ENCODE data around the gene TMEM37.
A peak's percentile ranks its signal among the peaks of the same experiment; 100 is the strongest.
"Not testable (repeated sequence)": the region's sequence is repeated elsewhere in the genome, so short reads cannot be mapped to it uniquely, and the experiment has no call there.

The TMEM37 gene, protein sequence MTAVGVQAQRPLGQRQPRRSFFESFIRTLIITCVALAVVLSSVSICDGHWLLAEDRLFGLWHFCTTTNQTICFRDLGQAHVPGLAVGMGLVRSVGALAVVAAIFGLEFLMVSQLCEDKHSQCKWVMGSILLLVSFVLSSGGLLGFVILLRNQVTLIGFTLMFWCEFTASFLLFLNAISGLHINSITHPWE

DNA sequence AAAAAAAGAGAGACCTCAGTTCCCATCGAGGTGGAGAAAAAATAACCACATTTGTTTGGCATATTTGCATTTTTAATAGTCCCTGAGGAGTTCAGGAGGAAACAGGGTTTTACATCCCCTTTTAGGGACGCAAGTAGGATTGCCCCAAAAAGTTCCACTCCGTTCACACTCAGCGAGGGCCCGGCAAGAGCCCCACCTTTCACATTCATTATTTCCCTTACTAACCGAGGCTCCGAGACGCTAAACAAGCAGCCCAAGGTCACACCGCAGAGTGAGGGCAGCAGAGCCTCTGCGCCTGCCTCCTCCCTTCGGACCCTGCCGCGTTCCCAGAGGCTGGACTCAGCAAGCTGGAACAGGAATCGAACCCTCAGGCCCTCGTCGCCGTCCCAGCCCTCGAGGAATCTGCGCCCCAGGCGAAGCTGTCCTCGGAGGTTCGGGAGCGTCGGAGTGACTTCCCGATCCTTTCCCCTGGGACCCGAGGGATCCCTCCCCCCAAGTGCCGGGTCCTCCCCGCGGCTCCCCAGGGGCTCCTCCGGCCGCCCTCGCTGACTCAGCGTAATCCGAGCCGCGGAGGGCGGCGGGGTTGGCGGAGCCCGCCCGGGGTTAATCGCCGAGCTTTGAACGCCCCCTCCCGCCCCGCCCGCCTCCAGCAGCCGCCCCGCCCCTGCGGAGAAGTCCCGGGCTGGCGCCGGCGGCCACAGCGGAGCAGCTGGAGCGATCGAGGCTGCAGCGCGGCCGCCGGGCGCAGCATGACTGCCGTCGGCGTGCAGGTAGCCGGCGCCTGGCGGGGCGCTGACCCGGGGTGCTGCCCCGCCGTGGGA lies at the start of gene TMEM37:
TMEM37 (plus strand) TSS at position 700 of the 821 bp plus-strand sequence; CDS start at position 750, 50 bp downstream.
- DNase-seq, result peak in 4 of 56 donors; percentile 6 to 53 (median 22)

DNA sequence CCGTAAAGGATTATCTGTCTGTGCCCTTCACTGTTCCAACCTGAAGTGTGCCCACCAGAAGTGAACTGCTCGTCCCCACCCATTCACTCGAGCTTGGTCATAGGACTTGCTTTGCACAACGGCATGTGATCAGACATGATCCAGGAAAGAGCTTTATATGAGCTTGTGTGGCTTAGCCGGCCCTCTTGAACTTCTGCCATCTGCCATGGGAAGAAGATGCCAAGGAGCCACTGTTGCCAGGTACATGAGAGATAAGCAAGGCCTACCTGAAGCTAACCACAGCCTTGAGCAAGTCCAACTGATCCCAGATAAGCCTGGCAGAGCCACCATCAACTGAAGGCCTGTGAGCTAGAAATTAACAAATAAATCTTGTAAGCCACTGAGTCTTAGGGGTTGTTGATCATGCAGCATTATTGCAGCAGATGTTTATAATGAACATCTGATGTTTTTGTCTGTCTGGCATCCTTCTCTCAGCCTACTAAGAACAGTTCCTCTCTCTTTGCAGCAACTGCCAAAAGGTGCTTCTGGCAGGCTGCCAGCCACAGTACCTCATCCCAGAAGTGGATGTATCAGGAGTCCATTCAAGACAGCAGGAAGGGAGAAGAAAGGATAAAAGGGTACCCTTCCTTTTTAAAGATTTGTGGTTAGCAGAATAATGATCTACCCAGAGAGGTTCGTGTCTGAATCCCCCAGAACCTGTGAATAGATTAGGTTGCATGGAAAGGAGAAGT lies 48.1 kb upstream of the TMEM37 start:
- DNase-seq, result no peak

DNA sequence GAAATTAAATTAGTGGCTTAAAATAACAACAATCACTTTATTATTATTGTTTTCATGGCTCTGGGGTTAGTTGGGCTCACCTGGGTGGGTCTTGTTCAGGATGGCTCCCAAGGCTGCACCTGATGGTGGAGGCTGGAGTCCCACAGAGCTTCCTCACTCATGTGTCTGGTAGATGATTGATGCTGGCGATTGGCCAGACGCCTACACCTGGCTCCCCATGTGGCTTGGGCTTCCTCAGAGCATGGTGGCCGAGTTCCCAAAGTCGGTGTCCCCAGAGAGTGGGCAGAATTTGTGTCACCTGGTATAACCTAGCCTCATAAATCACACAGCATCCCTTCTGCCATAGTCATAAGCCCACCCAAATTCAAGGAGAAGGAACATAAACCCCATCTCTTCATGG lies 46.7 kb upstream of the TMEM37 start:
- no peak for DNase-seq

DNA sequence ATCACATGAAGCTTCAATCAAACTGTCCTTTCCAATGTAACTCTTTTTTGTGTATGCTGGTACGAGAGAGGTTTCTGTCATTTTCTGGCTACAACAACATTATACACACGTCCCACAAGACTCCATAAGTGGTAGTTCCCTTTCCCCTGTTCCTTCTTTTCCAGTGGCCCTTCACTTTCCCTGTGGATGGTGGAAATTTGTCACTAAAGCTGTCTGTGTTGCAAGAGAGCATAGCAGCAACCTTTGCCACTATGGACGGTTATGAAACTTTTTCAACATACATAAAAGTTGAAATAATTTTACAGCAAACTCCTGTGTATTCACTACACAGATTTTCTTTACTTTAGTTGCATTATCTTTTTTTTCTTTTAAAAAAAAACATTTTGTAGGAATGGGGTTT lies 46.2 kb upstream of the TMEM37 start:
- no peak for DNase-seq

DNA sequence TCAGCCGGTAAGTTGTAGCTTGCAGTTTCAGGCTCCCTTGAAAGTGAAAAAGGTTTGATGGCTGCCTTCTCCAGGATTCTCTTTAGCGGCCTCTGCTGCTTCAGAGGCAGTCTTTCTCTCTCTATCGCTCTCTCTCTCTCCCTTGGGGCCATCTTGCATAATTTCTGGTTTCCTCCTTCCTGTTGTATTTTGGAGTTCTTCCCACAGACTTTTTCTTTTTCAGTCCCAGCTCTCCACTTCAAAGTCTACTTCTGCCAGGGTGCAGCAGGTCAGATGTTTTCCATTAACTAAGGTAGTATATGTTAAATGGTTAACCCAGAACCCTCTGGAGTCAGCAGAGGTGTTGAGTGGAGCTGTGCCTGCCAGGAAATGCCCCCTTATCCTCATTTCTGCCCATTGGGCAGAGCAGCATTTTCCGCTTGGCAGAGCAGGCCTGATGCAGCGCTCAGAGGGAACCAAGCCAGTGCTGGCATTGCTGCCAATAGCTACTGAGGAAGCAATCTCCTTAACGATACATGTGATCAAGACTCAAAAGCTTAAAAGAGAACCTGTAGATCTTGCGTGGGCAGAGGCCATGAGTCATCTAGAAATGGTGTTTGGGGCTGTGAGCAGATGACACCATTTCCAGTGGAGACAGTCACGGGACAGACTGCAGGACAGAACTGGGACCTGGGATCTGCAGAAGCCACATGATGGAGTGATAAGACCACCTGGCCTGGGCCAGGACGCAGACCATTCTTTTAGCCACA lies 44.1 kb upstream of the TMEM37 start:
- peak in 48 of 56 donors; percentile 7 to 77 (median 43) for DNase-seq

DNA sequence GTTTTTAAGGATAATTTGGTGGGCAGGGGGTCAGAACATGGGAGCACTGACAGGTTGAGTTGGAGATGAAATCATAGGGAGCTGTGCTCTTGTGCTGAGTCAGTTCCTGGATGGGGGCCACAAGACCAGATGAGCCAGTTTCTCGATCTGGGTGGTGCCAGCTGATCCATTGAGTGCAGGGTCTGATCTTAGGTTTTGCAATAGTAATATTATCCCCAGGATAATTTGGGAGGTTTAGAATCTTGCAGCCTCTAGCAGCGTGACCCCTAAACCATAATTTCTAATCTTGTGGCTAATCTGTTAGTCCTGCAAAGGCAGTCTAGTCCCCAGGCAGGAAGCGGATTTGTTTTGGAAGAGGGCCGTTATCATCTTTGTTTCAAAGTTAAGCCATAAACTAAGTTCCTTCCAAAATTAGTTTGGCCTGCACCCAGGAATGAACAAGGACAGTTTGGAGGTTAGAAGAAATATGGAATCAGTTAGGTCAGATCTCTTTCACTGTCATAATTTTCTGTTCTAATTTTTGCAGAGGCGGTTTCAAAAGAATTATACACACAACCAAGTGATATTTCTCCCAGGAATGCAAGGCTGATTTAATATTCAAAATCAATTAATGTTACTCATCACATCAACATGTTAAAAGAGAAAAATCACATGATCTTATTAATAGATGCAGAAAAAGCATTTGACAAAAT lies 41.9 kb upstream of the TMEM37 start:
- DNase-seq, result peak in 1 of 56 donors; percentile 27

DNA sequence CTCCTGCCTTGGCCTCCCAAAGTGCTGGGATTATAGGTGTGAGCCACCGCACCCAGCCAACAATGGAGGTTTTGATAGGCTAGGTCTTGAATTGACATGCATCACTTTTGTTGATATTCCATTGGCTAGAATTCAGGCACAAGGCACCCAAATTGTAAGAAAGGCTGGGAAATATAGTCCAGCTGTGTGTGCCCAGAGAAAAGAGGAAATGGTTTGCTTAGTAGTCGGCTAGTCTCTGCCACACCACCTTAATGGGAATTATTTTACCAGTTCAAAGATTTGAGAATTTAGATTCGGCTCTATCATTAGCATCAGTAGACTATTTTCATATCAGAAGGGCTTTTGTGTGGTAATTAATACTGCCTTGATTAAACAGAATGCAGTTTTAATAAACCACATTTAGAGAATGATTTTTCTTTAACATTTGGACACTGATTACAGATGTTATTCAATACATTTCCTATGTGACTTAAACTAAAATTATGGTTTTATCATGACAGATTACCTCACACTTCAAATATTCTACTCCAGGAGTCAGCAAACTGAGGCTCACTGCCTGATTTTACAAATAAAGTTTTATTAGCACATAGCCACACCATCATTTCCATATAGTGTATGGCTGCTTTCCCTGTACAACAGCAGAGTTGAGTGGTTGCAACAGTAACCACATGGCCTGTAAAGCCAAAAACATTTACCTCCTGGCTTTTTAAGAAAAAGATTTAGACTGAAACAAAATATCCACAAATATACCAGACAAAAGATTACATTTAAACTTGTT lies 37.5 kb upstream of the TMEM37 start:
- DNase-seq, result no peak

DNA sequence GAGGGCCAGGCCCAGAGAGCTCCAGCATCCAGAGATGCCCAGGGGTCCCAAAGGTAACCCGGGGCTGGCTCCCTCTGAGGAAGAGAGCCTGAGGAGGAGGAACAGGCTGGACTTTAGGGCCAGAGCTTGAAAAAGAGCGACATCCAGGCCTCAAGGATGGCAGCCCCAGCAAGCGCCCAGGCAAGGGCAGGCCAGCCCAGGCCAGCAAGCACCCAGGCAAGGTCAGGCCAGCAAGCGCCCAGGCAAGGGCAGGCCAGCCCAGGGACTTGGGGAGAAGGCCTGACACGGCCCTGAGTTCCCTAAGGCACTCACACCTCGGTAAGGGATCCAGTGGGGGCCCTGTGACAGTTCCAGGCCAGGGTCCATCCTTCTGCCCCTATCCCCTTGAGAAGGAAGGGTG lies 34.5 kb upstream of the TMEM37 start:
- no peak for DNase-seq

DNA sequence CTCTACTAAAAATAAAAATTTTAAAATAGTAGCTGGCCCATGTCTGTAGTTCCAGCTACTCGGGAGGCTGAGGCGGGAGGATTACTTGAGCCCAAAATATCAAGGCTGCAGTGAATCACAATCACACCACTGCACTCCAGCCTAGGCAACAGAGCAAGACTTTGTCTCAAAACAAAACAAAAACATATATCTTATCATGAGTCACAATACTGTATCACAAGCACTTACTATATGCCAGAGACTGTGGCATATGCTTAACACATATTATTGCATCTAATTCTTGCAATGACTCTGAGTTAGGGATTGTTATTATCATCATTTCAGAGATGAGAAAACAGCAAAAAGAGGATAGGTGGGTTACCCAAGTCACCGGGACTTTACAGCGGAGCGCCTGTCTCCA lies 29.5 kb upstream of the TMEM37 start:
- no peak for DNase-seq

DNA sequence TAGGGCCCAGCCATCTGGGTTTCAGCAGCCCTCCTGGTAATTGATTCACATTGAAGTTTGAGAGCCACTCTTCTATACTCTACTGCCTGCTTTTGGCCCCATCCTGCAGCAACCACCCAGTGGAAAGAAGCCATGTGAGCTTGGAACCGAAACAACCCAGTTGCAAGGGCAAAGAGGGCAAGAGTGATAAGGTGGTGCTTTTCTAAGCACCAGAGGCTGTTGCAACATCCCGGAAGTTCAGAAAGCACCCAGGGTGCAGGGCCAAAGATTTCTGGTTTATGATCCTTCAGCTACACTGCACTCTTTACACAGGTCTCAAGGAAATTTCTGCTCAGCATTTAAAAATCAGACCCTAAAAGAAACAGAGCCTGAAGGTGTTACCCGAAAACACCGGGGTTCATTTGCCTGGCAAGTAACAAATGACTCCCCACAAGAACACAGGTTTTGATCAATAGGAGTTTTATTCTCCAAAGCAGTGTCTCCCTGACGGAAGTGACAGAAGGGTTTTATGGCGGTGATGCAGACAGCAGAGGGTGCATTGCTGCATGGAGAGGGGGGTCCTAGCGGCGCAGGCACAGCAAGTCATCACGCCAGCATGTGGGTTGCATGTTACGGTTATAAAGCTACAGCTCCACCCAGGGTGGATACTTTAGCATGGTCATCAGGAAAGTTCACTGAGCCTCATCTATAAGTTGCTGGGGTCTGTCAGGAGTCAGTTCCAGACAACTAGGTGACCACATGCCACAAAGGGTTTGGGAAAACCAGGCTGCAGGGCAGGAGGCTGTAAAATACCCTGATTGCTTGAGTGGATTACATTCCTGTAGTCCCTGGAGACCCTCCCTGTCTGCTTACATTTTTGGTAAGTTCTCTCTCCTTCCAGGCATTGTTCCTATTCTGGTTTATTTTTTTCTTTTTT lies 28.8 kb upstream of the TMEM37 start:
- DNase-seq, result no peak

DNA sequence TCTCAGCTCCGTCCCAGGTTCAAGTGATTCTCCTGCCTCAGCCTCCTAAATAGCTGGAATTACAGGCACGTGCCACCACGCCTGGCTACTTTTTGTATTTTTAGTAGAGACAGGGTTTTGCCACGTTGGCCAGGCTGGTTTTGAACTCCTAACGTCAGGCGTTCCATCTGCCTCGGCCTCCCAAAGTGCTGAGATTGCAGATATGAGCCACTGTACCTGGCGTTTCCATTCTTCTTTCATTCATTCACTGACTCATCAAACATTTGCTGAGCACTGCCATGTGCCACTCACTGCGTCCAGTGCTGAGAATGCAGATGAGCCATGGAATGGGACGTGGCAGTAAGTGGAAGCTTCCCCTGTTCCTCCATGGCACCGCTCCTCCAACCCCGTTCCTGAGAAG lies 28.0 kb upstream of the TMEM37 start:
- DNase-seq, result not testable (repeated sequence)

DNA sequence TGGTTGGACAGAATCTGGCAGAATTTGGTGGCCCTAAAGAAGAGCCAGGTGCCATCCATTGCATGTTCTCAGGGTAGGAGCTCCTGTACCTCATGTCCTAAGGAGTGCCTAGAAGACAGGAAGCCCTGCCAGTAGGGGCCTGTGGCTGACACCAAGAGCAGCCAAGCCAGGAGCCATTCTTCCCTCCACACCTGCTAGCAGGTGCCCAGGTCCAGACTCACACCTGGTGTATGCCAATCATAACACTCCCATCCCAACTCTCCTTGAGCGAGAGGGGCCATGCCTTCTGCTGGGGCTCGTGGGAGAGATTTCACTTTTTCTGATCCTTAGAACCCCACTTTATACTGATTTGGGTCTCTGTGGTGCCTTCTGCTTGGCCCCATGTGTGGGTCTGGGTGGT lies 26.5 kb upstream of the TMEM37 start:
- no peak for DNase-seq

DNA sequence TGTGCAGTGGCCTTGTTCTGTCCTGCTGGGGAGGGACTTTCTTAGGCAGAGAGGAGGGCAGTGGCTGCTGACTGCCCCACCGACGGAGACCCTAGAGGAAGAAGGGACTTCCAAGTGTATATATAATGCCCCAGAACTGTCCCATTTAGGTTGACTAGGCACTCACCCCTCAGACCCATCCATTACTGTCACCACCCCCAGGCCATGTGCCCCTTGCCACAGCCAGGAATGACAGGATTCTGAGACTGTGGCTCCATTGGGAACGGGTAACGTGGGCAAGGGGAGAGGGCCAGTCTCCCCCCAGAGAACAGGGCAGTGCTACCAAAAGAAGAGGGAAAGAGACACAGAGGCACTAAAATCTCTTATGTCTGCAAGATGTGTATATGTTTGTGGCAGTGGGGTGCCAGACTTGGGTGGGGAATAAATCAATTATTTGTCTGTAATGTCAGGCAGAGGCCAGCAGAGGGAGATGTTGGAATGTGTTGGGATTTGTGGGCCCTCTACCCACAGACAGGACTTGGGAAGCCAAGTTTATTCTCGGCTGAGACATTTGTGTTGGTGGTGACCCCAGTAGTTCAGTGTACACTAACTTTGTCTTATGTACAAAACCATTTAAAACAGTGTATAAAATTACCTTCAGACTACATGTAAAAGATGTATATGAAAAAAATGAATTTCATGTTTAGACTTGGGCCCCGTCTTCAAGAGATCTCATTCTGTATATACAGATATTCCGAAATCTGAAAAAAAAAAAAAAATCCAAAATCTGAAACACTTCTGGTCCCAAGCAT lies 24.0 kb upstream of the TMEM37 start:
- peak in 22 of 56 donors; percentile 2 to 62 (median 19) for DNase-seq

DNA sequence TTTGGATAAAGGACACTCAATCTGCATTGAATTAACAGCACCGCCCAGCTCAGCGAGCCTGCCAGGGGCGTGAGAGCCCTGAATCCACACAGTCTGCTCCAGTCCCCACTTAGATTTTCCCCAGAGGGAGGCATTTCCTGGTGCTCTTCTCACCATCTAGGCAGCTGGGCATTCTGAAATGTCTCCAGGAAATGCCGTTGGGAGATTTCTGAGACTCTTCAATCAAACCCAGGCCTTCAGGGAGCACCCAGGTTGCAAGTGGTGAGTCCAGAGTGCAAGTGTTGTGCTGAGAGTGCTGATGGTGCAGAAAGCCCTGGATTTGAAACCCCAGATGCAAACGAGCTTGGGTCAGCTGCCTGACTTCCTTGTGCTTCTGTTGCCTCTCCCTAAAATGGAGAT lies 23.4 kb upstream of the TMEM37 start:
- no peak for DNase-seq

DNA sequence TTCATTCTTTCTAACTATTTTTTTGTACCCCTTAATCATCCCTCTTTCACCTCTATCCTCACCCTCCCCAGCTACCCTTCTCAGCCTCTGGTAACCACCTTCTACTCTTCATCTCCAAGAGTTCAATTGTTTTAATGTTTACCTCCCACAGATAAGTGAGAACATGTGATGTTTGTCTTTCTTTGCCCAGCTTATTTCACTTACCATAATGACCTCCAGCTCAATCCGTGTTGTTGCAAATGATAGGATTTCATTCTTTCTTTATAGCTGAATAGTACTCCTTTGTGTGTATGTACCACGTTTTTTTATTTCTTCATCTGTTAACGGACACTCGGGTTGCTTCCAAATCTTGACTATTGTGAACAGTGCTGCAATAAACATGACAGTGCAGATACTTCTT lies 22.1 kb upstream of the TMEM37 start:
- no peak for DNase-seq

DNA sequence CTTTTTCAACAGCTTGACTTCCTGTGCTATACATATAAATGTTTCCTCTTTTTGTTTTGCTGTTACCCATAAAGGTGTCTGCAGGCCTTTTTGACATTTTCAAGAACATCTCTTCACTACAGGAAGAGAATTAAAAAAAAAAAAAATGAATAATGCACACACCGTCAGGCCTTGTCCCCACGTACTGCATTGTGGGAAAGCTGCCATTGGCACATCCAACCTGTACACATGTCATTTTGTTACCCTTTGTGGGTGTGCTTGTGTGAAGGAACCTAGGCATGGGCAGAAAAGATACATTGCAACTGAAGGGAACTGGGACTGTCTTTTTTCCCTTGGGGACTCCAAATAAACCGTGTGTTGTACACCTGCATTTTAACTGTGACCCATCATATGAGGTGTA lies 16.8 kb upstream of the TMEM37 start:
- no peak for DNase-seq

DNA sequence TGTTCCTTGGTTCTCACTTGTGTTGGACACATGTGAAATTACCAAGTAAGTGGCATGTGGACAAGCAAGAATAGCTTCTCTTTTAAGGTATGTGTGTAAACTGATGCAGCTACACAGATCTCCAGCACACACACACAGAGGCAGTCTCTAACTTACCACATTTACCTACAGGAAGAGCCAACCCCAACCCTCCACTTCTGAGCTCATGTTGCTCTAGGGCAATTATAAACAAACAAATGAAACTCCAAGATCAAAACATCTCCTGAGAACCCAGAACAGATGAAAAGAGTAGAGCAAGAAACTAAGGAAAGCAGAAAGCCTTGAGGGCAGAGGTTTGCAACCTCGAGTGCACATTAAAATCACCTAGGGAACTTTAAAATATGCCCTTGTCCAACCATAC lies 16.0 kb upstream of the TMEM37 start:
- no peak for DNase-seq

DNA sequence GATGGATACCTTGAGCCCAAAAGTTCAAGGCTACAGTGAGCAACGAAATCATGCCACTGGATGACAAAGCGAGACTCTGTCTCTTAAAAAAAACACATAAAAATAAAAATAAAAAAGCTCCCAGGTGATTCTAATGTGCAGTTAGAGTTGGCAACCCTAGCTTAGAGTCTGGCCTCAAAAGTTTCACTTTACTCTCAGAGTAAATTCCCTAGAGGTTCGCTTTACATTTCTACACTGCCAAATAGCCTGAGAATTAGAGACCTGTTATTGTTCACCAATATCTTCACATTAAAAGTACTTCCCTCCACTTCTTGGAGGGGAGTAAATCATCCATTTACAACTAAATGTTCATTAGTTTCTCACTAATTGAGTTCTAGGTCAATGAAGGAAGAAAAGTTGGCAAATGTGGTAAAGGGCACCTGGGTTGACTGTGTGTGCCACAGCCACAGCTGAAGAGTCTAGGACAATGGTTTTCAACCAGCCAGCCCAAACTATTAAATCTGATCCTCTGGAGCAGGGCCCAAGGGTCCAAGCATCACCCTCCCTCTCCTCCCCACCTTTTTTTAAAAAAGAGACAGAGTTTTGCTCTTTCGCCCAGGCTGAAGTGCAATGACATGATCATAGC lies 15.2 kb upstream of the TMEM37 start:
- no peak for DNase-seq

Data from amygdala (tissue), 56 donors.